SKM-1 (cell line): ENCODE measurements around the gene MPHOSPH8.
A peak's percentile ranks its signal among the peaks of the same experiment; 100 is the strongest.

Source experiments
- DNase-seq: peaks from one replicate; lab custom pipeline; 2025; ENCODE audit not compliant: unreplicated experiment; lab: John Stamatoyannopoulos, UW

The MPHOSPH8 gene, protein sequence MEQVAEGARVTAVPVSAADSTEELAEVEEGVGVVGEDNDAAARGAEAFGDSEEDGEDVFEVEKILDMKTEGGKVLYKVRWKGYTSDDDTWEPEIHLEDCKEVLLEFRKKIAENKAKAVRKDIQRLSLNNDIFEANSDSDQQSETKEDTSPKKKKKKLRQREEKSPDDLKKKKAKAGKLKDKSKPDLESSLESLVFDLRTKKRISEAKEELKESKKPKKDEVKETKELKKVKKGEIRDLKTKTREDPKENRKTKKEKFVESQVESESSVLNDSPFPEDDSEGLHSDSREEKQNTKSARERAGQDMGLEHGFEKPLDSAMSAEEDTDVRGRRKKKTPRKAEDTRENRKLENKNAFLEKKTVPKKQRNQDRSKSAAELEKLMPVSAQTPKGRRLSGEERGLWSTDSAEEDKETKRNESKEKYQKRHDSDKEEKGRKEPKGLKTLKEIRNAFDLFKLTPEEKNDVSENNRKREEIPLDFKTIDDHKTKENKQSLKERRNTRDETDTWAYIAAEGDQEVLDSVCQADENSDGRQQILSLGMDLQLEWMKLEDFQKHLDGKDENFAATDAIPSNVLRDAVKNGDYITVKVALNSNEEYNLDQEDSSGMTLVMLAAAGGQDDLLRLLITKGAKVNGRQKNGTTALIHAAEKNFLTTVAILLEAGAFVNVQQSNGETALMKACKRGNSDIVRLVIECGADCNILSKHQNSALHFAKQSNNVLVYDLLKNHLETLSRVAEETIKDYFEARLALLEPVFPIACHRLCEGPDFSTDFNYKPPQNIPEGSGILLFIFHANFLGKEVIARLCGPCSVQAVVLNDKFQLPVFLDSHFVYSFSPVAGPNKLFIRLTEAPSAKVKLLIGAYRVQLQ

GRCh38 chr13:19633479-19634255 is at the start of gene MPHOSPH8:
TSS of gene MPHOSPH8 (plus strand) at chr13:19633659. CDS start at chr13:19633749, 90 bp downstream.
- DNase-seq: peak; percentile 82

- DNase-seq: peak; percentile 50
Measured at GRCh38 chr13:19586904-19587634, 46.4 kb upstream of the MPHOSPH8 start.

DNA sequence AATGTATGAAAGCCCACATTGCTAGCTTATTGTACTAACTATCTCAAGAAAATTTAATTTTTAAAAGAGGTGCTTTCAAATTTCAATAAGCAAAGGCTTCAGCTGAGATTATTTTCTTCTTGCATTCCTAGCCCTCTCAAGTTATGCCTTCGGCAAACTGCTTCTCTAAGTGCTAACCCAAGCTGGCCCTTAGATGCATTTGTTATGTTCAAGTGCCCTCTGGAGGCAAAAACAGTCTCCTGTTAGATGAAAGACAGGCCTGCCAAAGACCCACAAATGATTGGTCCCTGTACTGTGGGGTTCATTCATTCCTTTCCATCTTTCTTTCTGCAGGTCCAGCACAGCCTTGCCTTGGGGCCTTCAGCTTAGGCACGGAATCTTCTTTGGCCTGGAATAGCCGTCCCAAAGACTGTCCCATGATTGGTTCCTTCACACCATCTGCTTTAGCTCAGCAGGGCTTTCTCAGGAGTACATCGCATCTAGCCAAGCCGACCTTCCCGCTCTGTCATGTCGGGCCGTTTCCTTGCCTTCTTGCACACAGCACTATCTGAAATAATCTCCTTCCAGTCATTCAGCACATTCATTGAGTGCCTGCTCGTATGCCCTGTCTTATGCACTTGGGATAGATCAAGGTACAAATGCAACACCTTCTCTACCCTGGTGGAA is 45.7 kb upstream of the MPHOSPH8 start:
- peak; percentile 31 for DNase-seq

- DNase-seq: no peak
Measured at GRCh38 chr13:19589312-19589711, 44.1 kb upstream of the MPHOSPH8 start.

- DNase-seq: no peak
Measured at GRCh38 chr13:19590423-19590822, 43.0 kb upstream of the MPHOSPH8 start.

- peak; percentile 18 for DNase-seq
Measured at GRCh38 chr13:19591864-19592263, 41.6 kb upstream of the MPHOSPH8 start.

DNA sequence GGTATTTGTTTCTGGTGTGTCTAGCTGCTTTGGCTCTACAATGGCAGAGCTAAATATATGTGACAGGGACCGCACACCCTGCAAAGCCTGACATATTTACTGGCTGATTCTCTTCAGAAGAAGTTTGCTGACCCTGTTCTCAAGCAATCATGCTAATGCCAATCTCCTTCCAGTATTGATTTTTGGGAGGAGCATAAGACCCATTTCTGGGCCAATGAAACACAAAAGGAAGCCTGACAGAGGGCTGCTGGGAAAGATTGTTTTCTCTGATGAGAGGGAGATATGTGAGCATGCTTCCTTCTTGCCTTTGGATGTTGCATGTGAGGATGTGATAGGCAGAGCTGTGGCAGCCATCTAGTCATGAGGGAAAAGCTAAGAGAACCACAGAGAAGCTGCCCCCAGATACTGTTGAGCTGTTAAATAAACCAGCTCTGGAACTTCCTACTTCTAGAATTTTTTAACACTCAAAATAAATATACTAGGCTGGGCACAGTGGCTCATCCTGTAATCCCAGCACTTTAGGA is 40.7 kb upstream of the MPHOSPH8 start:
- DNase-seq: no peak

DNA sequence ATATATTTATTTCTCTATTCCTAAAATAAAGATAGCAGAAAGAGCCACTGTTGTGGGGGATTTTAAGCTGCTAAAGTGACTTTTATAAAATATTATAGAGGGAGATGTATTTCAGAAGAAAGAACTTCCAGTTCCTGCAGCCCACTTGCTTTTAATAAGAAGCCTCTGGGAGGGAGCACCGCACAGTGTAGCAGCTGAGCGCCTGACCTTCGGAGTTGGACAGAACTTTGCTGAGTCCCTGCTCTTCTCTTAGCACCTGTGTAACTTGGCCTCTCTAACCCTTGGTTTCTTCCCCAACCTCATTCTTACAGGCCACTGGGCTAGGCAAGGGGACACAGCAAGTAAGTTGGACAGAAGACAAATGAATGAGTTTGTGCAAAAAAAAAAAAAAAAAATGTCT is 37.4 kb upstream of the MPHOSPH8 start:
- DNase-seq: no peak

GRCh38 chr13:19596960-19597361 is 36.5 kb upstream of the MPHOSPH8 start:
- no peak for DNase-seq

- DNase-seq: no peak
Measured at GRCh38 chr13:19597523-19597922, 35.9 kb upstream of the MPHOSPH8 start.

- DNase-seq: no peak
Measured at GRCh38 chr13:19601749-19602725, 31.4 kb upstream of the MPHOSPH8 start.

GRCh38 chr13:19604306-19604705 is 29.2 kb upstream of the MPHOSPH8 start:
- DNase-seq: no peak

DNA sequence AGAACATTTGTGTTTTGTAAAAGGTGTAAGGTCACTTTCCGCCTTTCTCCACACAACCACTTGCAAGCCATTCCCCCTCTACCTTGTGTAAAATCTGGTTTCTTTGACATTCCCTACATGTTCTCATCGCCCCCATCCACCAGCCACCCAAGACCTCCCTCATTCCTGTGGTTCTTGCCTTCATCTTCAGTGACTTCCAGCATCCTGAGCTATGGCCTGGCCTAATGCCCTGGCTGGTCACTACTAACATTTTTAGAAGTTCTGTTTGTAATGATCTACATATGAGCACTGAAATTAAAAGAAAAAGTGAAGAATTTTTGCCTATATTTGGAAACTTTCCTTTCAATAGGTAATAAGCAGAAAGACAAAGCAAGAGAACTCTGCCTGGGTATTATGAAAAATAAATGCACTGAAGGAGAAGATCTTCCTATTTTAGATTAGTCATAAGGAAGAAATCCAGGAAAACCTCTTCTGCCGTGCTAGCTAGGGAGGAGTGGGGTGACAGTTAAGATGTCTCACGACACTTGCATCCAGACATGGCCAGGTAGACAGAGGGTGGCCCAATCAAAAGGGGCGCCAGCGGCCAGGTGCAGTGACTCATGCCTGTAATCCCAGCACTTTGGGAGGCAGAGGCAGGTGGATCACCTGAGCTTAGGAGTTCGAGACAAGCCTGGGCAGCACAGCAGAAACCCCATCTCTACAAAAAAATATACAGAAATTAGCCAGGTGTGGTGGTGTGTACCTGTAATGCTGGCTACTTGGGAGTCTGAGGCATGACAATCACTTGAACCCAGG is 28.1 kb upstream of the MPHOSPH8 start:
- no peak for DNase-seq

GRCh38 chr13:19606152-19606551 is 27.3 kb upstream of the MPHOSPH8 start:
- no peak for DNase-seq

GRCh38 chr13:19606737-19607136 is 26.7 kb upstream of the MPHOSPH8 start:
- DNase-seq: no peak

DNA sequence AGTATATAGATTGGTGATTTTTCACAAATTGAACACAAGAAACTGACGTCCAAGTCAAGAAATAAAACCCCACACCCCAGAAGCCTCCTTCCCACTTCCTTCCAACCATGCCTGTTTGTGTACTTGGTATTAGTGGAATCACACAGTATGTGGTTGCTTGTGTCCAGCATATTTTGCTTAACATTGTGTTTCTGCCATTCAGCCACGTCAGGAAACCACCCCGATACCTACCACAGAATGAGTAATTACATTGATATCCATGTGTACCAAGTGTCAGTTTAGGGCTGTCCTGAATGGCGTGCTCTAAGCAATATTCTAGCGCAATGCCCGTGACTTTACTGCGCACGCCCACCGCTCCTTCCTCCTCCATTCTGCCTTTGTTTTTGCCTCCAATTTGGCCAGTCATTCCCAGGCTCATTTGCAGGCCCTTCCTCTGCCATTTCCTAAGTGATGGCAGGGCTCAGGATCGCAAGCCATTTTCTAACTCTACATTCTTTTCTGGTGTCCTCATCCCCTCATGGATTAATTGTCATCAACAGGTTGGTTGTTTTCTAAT is 25.9 kb upstream of the MPHOSPH8 start:
- DNase-seq: no peak

DNA sequence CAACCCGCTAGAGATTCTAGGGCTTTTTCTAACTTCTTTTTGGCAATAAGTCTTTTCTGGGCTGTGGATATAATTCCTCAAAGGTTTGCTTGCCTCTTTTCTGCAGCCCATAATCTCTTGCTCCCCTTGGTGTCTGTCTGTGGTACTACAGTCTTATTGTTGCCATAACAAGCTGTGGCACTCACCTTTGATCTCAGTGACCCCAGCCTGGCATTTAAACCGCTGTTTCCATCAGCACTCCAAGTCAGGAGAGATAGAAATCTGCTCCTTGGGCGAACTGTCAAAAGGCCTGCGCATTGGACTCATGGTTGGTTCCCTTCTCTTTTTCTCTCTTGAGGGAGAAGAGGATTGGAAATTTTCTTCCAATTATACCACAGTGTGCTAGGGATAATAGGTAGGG is 14.5 kb upstream of the MPHOSPH8 start:
- DNase-seq: no peak

DNA sequence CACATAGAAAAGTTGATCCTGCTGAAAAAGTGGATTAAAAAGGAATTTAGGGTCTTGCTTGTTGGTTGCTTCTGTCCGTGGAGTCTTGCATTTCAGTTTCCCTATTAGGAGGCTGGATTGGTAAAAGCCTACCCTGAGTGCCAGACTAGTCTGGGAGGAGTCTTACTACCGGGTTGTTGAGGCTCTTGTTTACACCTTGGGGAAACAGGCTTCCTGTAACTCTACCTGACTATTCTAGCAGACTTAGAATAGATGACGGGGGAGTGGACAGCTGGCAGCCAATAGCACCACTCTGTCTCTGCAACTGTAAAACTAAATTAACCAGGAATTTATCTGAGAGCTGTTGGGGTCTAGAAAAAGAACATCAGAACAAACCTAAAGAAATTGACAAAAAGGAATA is 11.3 kb upstream of the MPHOSPH8 start:
- no peak for DNase-seq
